Right lobe of liver (tissue), 4 donors: ENCODE data around the gene MAMSTR.

Experiments
- CTCF ChIP-seq, 4 donors: fragments of 200-600 bp in 3 of 4; fragments of 450-650 bp in 1 of 4; IDR thresholded peaks; one replicate each; pipeline versions ENCODE4 v1.5.1 to v1.8.0; 2016 to 2022; ENCODE audit warnings: antibody characterized with exemption in 4 of 4, mild to moderate bottlenecking in 2 of 4
- POLR2A ChIP-seq: fragments of 450-650 bp; IDR thresholded peaks from one replicate; pipeline ENCODE4 v1.6.1; 2017; ENCODE audit warnings: antibody characterized with exemption, mild to moderate bottlenecking
- donor health status: DM: no; HTN: no; CAD: no.
- donor health status: DM: no; HTN: no; CAD: no.
- donor health status: DM: no; HTN: yes; CAD: no.

- TF ChIP-seq CTCF (IDR thresholded peaks at IDR 0.05) = no peak
- no peak for TF ChIP-seq POLR2A
Observed at GRCh38 chr19:48673436-48674100, 46.0 kb downstream of the MAMSTR start.
